ENCODE results near the gene SORCS2. TPM values are rescaled to one million over a fixed set of nuclear protein-coding genes. Genes with fewer than 3 reads are reported as not detected.
"Not testable (repeated sequence)": the region's sequence is repeated elsewhere in the genome, so short reads cannot be mapped to it uniquely, and the experiment has no call there.

SORCS2 gene
- total RNA-seq, 1 donor from 2014 or later, result 7.2 TPM

- Histone ChIP-seq H3K36me3 (no peaks in the 10 kb centered on the region), H3K4me1 (no peaks in the 10 kb centered on the region), H3K27me3 (no peaks in the 10 kb centered on the region), H3K9me3 (no peaks in the 10 kb centered on the region), H3K4me3 (no peak overlapping the region), H3K27ac (no peak overlapping the region)
- TF ChIP-seq CTCF (IDR thresholded peaks at IDR 0.05), result no peak
- ATAC-seq (no peak), DNase-seq (no peak)
- intact Hi-C loops (cut with DNase I), result no loop called here
These were observed 258.6 kb downstream of the SORCS2 start for GRCh38 chr4:7450775-7451433.

- no peak for DNase-seq
- ATAC-seq, result peak; percentile 25
- intact Hi-C loops (cut with DNase I), result no loop called here
- no peak for TF ChIP-seq CTCF (IDR thresholded peaks at IDR 0.05)
- no peaks in the 10 kb centered on the region for H3K27me3 ChIP-seq
- H3K4me3 ChIP-seq, result no peak overlapping the region
- no peaks in the 10 kb centered on the region for H3K36me3 ChIP-seq
- no peaks in the 10 kb centered on the region for H3K4me1 ChIP-seq
- H3K9me3 ChIP-seq, result no peaks in the 10 kb centered on the region
- no peak overlapping the region for H3K27ac ChIP-seq
These were observed 259.1 kb downstream of the SORCS2 start for GRCh38 chr4:7451434-7451789.

GRCh38 chr4:7451800-7452199, 259.5 kb downstream of the SORCS2 start:
- Histone ChIP-seq H3K27ac (no peak overlapping the region), H3K27me3 (no peaks in the 10 kb centered on the region), H3K4me3 (no peak overlapping the region), H3K36me3 (no peaks in the 10 kb centered on the region), H3K9me3 (no peaks in the 10 kb centered on the region), H3K4me1 (no peaks in the 10 kb centered on the region)
- DNase-seq (no peak), ATAC-seq (peak; percentile 25)
- no peak for TF ChIP-seq CTCF (IDR thresholded peaks at IDR 0.05)
- intact Hi-C loops (cut with DNase I), result no loop called here

- H3K36me3 ChIP-seq; H3K4me1 ChIP-seq; intact Hi-C loops (cut with DNase I); H3K27ac ChIP-seq; H3K4me3 ChIP-seq; H3K27me3 ChIP-seq; H3K9me3 ChIP-seq; ATAC-seq; DNase-seq: not testable (repeated sequence)
These were observed 260.5 kb downstream of the SORCS2 start for GRCh38 chr4:7452802-7453201.

- intact Hi-C loops (cut with DNase I), result no loop called here
- DNase-seq, result no peak
- no peak overlapping the region for H3K27ac ChIP-seq
These were observed 265.1 kb downstream of the SORCS2 start for GRCh38 chr4:7457201-7458065.

More at GRCh38 chr4:7457201-7458065, 265.1 kb downstream of the SORCS2 start:
- Histone ChIP-seq H3K36me3 (no peaks in the 10 kb centered on the region), H3K9me3 (no peaks in the 10 kb centered on the region), H3K27me3 (no peaks in the 10 kb centered on the region), H3K4me1 (no peaks in the 10 kb centered on the region), H3K4me3 (no peak overlapping the region)
- no peak for ATAC-seq
- TF ChIP-seq CTCF (IDR thresholded peaks at IDR 0.05), result no peak
